Measurements from ENCODE around the gene MRPL37.

Gene MRPL37

GRCh38 chr1:54266195-54266594 lies 66.2 kb downstream of the MRPL37 start:
- DNase-seq (ENCODE audit: low read depth), result no peak

DNA sequence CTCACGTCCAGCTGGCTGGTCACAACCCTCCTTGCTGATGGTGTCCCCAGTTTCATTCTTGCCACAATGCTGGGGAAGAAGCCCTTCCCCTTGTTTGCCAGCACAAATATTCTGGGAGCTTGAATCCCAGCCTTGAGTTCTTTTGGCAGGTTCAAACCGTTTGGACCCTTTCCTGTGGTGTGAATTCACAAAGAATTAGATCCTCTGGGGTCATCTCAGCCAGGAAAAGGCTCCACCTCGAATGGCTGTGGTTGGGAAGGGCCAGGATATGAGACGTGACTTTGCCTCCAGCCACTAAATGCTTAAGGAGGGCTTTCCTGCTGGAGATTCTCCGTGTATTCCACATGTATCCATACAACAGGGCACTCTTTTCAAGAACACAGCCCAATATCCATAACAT lies 66.9 kb downstream of the MRPL37 start:
- DNase-seq (ENCODE audit: low read depth), result no peak

All from T-helper 22 cell (primary cell).